ENCODE data around the gene ZNF467.

DNA sequence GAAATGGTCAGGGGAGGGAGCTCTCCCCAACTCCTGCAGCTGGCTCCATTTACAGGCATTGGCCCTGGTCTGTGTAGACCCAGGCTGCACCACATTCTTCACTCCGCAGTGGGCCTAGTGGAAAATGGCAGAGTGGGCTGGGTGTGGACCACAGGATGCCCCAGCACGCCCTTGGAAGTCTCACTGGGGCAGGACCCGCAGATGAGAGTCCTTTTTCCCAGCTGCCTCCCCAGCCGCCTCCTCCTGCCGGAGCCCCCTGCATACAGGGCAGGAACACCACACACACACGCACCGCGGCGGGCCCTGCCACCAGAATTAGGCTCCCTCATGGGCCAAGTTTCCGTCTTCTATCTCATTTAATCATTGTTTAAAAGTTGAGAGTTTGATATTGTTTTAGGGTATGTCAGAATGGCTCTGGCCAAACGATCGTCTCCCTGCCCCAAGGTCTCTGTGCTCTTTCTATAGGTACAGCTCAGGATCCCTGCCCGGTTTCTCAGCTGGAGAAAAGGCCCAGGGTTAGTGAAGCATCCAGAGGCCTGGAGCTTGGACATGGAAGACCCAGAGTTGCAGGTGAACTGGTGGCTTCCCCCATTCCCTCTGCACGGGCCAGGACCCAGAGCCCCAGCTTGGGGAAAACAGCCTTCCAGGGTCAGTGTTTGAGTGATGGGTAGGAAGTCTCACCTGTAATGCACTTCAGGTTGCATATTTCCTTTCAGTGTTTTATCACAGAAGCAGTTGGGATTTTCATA is 42.0 kb downstream of the ZNF467 start:
- TF ChIP-seq, protein P1, sequence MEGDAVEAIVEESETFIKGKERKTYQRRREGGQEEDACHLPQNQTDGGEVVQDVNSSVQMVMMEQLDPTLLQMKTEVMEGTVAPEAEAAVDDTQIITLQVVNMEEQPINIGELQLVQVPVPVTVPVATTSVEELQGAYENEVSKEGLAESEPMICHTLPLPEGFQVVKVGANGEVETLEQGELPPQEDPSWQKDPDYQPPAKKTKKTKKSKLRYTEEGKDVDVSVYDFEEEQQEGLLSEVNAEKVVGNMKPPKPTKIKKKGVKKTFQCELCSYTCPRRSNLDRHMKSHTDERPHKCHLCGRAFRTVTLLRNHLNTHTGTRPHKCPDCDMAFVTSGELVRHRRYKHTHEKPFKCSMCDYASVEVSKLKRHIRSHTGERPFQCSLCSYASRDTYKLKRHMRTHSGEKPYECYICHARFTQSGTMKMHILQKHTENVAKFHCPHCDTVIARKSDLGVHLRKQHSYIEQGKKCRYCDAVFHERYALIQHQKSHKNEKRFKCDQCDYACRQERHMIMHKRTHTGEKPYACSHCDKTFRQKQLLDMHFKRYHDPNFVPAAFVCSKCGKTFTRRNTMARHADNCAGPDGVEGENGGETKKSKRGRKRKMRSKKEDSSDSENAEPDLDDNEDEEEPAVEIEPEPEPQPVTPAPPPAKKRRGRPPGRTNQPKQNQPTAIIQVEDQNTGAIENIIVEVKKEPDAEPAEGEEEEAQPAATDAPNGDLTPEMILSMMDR (IDR thresholded peaks at IDR 0.05 in 2 of 3, conservative IDR thresholded peaks at IDR 0.05 in 1 of 3; ENCODE audit: borderline replicate concordance in 1 of 3, insufficient read depth in 1 of 3, low read depth in 2 of 3, low read length in 2 of 3): no peak
- no peak for TF ChIP-seq POLR2AphosphoS5 (IDR thresholded peaks at IDR 0.05; ENCODE audit: low read depth, low read length)
- TF ChIP-seq, protein P2, sequence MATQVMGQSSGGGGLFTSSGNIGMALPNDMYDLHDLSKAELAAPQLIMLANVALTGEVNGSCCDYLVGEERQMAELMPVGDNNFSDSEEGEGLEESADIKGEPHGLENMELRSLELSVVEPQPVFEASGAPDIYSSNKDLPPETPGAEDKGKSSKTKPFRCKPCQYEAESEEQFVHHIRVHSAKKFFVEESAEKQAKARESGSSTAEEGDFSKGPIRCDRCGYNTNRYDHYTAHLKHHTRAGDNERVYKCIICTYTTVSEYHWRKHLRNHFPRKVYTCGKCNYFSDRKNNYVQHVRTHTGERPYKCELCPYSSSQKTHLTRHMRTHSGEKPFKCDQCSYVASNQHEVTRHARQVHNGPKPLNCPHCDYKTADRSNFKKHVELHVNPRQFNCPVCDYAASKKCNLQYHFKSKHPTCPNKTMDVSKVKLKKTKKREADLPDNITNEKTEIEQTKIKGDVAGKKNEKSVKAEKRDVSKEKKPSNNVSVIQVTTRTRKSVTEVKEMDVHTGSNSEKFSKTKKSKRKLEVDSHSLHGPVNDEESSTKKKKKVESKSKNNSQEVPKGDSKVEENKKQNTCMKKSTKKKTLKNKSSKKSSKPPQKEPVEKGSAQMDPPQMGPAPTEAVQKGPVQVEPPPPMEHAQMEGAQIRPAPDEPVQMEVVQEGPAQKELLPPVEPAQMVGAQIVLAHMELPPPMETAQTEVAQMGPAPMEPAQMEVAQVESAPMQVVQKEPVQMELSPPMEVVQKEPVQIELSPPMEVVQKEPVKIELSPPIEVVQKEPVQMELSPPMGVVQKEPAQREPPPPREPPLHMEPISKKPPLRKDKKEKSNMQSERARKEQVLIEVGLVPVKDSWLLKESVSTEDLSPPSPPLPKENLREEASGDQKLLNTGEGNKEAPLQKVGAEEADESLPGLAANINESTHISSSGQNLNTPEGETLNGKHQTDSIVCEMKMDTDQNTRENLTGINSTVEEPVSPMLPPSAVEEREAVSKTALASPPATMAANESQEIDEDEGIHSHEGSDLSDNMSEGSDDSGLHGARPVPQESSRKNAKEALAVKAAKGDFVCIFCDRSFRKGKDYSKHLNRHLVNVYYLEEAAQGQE (IDR thresholded peaks at IDR 0.05; ENCODE audit: low read depth): no peak
- no peak for TF ChIP-seq YY1 (IDR thresholded peaks at IDR 0.05; ENCODE audit: extremely low read depth, insufficient replicate concordance, low read depth, low read length)
- TF ChIP-seq, protein P3, sequence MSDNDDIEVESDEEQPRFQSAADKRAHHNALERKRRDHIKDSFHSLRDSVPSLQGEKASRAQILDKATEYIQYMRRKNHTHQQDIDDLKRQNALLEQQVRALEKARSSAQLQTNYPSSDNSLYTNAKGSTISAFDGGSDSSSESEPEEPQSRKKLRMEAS (IDR thresholded peaks at IDR 0.05): no peak
- no peak for TF ChIP-seq ZNF274 (IDR thresholded peaks at IDR 0.05; ENCODE audit: low read depth, low read length)
- no peak for TF ChIP-seq CEBPB (IDR thresholded peaks at IDR 0.05; ENCODE audit: low read depth)
- no peak for TF ChIP-seq SRF (IDR thresholded peaks at IDR 0.05; ENCODE audit: low read depth)
- TF ChIP-seq RAD21 (IDR thresholded peaks at IDR 0.05; ENCODE audit: low read depth): no peak
- no peak for TF ChIP-seq EZH2phosphoT487 (IDR thresholded peaks at IDR 0.05; ENCODE audit: borderline replicate concordance)
- TF ChIP-seq, protein P4, sequence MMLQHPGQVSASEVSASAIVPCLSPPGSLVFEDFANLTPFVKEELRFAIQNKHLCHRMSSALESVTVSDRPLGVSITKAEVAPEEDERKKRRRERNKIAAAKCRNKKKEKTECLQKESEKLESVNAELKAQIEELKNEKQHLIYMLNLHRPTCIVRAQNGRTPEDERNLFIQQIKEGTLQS (IDR thresholded peaks at IDR 0.05): no peak
- TF ChIP-seq TCF7L2 (IDR thresholded peaks at IDR 0.05; ENCODE audit: borderline replicate concordance, extremely low read depth, insufficient read depth, insufficient read length): no peak
- no peak for TF ChIP-seq POLR2A (IDR thresholded peaks at IDR 0.05; ENCODE audit: borderline replicate concordance, extremely low read depth, insufficient read depth, insufficient read length)
- TF ChIP-seq SIN3A (IDR thresholded peaks at IDR 0.05; ENCODE audit: low read depth): no peak

All from HCT116 (cell line).